ENCODE data around the gene TTC21B.
"Not testable (repeated sequence)": the region's sequence is repeated elsewhere in the genome, so short reads cannot be mapped to it uniquely, and the experiment has no call there.

The TTC21B gene

GRCh38 chr2:165953655-165954606 is at the start of gene TTC21B:
Gene TTC21B, minus strand, starts transcription at chr2:165953776. Its CDS starts 71 bp downstream, at chr2:165953705.
- peak; percentile 91 for DNase-seq

- DNase-seq, result no peak
Observed at GRCh38 chr2:166000401-166000800, 46.8 kb upstream of the TTC21B start.

GRCh38 chr2:165990846-165991245 is 37.3 kb upstream of the TTC21B start:
- DNase-seq, result no peak

GRCh38 chr2:165989851-165990250 is 36.3 kb upstream of the TTC21B start:
- no peak for DNase-seq

- no peak for DNase-seq
Observed at GRCh38 chr2:165985120-165985519, 31.5 kb upstream of the TTC21B start.

- DNase-seq, result not testable (repeated sequence)
Observed at GRCh38 chr2:165972161-165972560, 18.6 kb upstream of the TTC21B start.

- DNase-seq, result no peak
Observed at GRCh38 chr2:165970663-165971062, 17.1 kb upstream of the TTC21B start.

- DNase-seq, result no peak
Observed at GRCh38 chr2:165969227-165969626, 15.7 kb upstream of the TTC21B start.

GRCh38 chr2:165967746-165968145 is 14.2 kb upstream of the TTC21B start:
- no peak for DNase-seq

- DNase-seq, result no peak
Observed at GRCh38 chr2:165961818-165962217, 8.2 kb upstream of the TTC21B start.

- DNase-seq, result no peak
Observed at GRCh38 chr2:165959371-165959770, 5.8 kb upstream of the TTC21B start.

GRCh38 chr2:165958313-165958960 is 4.9 kb upstream of the TTC21B start:
- DNase-seq, result no peak

GRCh38 chr2:165957030-165957675 is 3.6 kb upstream of the TTC21B start:
- no peak for DNase-seq

- DNase-seq, result no peak
Observed at GRCh38 chr2:165953306-165953654, 296 bp downstream of the TTC21B start.

GRCh38 chr2:165952741-165953211 is 800 bp downstream of the TTC21B start:
- peak; percentile 21 for DNase-seq

- no peak for DNase-seq
Observed at GRCh38 chr2:165952085-165952484, 1.5 kb downstream of the TTC21B start.

GRCh38 chr2:165950438-165950837 is 3.1 kb downstream of the TTC21B start:
- DNase-seq, result no peak

GRCh38 chr2:165941827-165942226 is 11.7 kb downstream of the TTC21B start:
- no peak for DNase-seq

GRCh38 chr2:165938237-165938636 is 15.3 kb downstream of the TTC21B start:
- no peak for DNase-seq

GRCh38 chr2:165933211-165933910 is 20.2 kb downstream of the TTC21B start:
- DNase-seq, result no peak

GRCh38 chr2:165927774-165928173 is 25.8 kb downstream of the TTC21B start:
- no peak for DNase-seq

- DNase-seq, result no peak
Observed at GRCh38 chr2:165927353-165927752, 26.2 kb downstream of the TTC21B start.

- no peak for DNase-seq
Observed at GRCh38 chr2:165924946-165925345, 28.6 kb downstream of the TTC21B start.
